ENCODE results near the gene HVCN1. TPM values are rescaled to one million over a fixed set of nuclear protein-coding genes. Genes with fewer than 3 reads are reported as not detected.

The HVCN1 gene
- total and polyA plus RNA-seq, 8 donors = 10.7 to 19.3 (median 17.0) TPM

DNA sequence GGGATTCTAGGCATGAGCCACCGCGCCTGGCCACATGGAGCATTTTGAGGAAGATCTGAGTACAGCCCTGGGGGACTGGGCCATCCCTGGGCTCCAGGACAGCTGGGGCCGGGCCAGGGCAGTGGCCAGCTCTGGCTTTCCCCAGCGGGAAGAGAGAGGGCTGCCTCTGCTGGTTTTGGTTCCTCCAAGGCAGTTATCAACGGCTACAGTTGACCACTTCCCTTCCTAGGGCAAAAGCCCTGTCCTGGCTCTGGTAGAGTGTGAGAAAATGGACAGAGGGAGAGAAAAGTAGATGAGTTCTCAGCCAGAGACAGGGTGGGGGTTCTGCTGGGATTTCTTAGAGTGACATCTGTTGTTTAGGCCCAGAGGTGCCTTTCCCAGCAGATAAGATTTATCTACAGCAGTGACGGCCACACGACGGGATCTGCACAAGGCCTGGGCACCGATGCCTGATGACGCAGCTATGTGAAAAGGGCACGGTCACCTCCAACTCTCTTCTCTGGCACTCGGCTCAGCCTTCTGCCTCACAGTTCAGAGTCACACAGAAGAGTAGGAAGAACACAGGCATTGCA lies 5.5 kb upstream of the HVCN1 start:
- Histone ChIP-seq H3K27me3 (peaks cover 0 to 8% of the 10 kb centered on the region in 2 donors), H3K9me3 (no peaks in the 10 kb centered on the region), H3K27ac (peak overlapping the region; percentile 35 to 85), H3K4me3 (no peak overlapping the region), H3K36me3 (no peaks in the 10 kb centered on the region), H3K4me1 (peaks cover 5 to 74% of the 10 kb centered on the region in 2 donors)
- intact Hi-C loops (cut with DNase I) = no loop called here
- DNase-seq = peak in 2 of 4 donors; percentile 74 to 89
- TF ChIP-seq, protein P1, sequence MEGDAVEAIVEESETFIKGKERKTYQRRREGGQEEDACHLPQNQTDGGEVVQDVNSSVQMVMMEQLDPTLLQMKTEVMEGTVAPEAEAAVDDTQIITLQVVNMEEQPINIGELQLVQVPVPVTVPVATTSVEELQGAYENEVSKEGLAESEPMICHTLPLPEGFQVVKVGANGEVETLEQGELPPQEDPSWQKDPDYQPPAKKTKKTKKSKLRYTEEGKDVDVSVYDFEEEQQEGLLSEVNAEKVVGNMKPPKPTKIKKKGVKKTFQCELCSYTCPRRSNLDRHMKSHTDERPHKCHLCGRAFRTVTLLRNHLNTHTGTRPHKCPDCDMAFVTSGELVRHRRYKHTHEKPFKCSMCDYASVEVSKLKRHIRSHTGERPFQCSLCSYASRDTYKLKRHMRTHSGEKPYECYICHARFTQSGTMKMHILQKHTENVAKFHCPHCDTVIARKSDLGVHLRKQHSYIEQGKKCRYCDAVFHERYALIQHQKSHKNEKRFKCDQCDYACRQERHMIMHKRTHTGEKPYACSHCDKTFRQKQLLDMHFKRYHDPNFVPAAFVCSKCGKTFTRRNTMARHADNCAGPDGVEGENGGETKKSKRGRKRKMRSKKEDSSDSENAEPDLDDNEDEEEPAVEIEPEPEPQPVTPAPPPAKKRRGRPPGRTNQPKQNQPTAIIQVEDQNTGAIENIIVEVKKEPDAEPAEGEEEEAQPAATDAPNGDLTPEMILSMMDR (IDR thresholded peaks at IDR 0.05) = no peak
- ATAC-seq = peak; percentile 58

DNA sequence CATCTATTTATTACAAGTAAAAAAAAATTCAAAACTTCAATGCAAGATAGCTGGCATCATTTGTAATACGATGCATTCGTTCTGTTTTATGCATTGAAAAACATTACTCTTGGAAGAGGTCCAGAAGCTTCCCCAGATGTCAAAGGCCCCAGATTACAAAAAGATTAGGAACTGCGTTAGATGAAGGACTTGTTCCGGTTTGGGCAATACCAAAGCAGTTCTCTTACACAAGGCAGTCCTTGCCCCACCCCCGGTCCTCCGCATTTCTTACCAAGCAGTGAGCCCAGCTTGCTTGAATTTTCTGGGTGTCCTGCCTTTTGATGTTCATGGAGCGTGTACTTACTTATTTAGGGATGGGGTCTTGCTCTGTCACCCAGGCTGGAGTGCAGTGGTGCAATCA lies 4.8 kb upstream of the HVCN1 start:
- peak in 2 of 4 donors; percentile 40 to 69 for DNase-seq
- Histone ChIP-seq H3K4me1 (peaks cover 2 to 71% of the 10 kb centered on the region in 2 donors), H3K4me3 (no peak overlapping the region), H3K9me3 (no peaks in the 10 kb centered on the region), H3K27me3 (peaks cover 0 to 15% of the 10 kb centered on the region in 2 donors), H3K27ac (peak overlapping the region; percentile 35 to 85), H3K36me3 (no peaks in the 10 kb centered on the region)
- intact Hi-C loops (cut with DNase I) = no loop called here
- ATAC-seq = peak; percentile 4
- TF ChIP-seq, protein P1 (IDR thresholded peaks at IDR 0.05) = no peak

- Histone ChIP-seq H3K4me1 (peaks cover 9 to 70% of the 10 kb centered on the region in 2 donors), H3K9me3 (no peaks in the 10 kb centered on the region), H3K36me3 (no peaks in the 10 kb centered on the region), H3K27me3 (peaks cover 0 to 36% of the 10 kb centered on the region in 2 donors), H3K27ac (peak overlapping the region in 1 of 2 donors; percentile 76), H3K4me3 (no peak overlapping the region)
- intact Hi-C loops (cut with DNase I) = no loop called here
- DNase-seq (no peak), ATAC-seq (no peak)
- TF ChIP-seq, protein P1 (IDR thresholded peaks at IDR 0.05) = no peak
Observed at GRCh38 chr12:110690127-110690430, 1.2 kb upstream of the HVCN1 start.

DNA sequence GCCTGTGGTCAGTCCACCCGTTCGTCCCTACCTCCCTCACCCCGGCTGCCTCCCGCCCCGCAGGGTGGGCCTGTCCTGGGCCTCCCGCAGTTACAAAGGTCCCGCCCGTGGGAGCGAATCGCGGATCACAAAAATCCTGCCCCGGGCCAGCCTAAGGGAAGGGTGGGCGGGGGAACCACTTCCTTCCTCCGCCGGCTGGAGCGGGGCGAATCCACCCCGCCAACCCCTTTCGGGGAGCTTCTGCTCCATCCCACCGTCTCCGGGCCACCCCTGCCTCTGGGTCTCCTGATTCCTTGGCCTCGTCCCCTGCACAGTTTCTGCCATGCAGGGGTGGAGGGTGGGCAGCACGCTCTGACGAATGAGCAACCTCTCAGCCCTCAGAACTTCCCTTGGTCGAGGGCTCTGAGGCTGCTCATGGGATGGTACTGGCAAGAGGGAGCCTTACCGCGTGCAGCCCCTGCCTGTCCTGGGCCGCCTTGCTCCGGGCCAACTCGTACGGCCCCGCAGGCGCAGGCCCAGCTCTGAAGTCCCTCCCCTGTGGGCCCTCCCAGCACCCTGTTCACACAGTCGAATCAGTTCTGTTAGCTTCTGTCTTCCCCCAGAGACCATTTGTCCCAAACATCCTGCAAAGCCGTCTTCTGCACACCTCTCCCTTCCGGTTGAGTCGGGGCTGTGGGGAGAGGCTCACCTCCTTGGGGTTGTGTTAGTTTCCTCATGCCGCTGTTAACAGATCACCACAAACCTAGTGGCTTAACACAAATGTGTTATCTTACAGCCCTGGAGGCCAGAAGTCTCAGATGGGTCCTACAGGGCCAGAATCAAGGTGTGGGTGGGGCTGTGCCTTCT lies 589 bp upstream of the HVCN1 start:
- DNase-seq (peak; percentile 62 to 89 (median 68)), ATAC-seq (peak; percentile 65)
- Histone ChIP-seq H3K4me1 (peaks cover 9 to 64% of the 10 kb centered on the region in 2 donors), H3K9me3 (no peaks in the 10 kb centered on the region), H3K4me3 (peak overlapping the region; percentile 49 to 60), H3K27me3 (peaks cover 0 to 36% of the 10 kb centered on the region in 2 donors), H3K27ac (peak overlapping the region; percentile 54 to 76), H3K36me3 (no peaks in the 10 kb centered on the region)
- TF ChIP-seq, protein P1 (IDR thresholded peaks at IDR 0.05) = no peak
- intact Hi-C loops (cut with DNase I) = no loop called here

All from left lung (tissue), 10 donors.